Mesendoderm (in vitro differentiated cells): Measurements from ENCODE around the gene PHF21A.
"Not testable (repeated sequence)": the region's sequence is repeated elsewhere in the genome, so short reads cannot be mapped to it uniquely, and the experiment has no call there.

Experiments used
- DNase-seq: peaks from one replicate; pipeline ENCODE4 v3.0.0; 2013
- H2AK5ac ChIP-seq: 2 replicates; pipeline ENCODE4 v1.6.1; 2013; ENCODE audit warnings: low read length, inconsistent platforms
- H2BK120ac ChIP-seq: 2 replicates; pipeline ENCODE4 v1.6.1; 2013; ENCODE audit warnings: low read depth, mild to moderate bottlenecking, low read length, moderate library complexity, mixed read lengths
- H2BK15ac ChIP-seq: replicated peaks from 2 replicates; pipeline ENCODE4 v1.6.1; 2013; ENCODE audit warnings: low read depth, mild to moderate bottlenecking, moderate library complexity
- H2BK5ac ChIP-seq: 2 replicates; pipeline ENCODE4 v1.6.1; 2013; ENCODE audit warnings: low read length, inconsistent platforms
- H3K18ac ChIP-seq: 2 replicates; pipeline ENCODE4 v1.6.1; 2013; ENCODE audit warnings: mild to moderate bottlenecking, low read length, mixed read lengths
- H3K23ac ChIP-seq: one replicate; pipeline ENCODE4 v1.6.1; 2013; ENCODE audit warnings: low read length
- H3K27ac ChIP-seq: 2 replicates; pipeline ENCODE4 v1.5.1; 2013; ENCODE audit warnings: low read depth, mild to moderate bottlenecking, inconsistent platforms, low read length, moderate library complexity
- H3K27me3 ChIP-seq: 2 replicates; pipeline ENCODE4 v1.6.1; 2013; ENCODE audit warnings: low read length, control low read depth, mild to moderate bottlenecking, inconsistent platforms; ENCODE audit not compliant: insufficient read depth, poor library complexity
- H3K36me3 ChIP-seq: 2 replicates; pipeline ENCODE4 v1.6.1; 2013; ENCODE audit warnings: low read length, inconsistent platforms; ENCODE audit not compliant: control insufficient read depth, insufficient read depth
- H3K4ac ChIP-seq: one replicate; pipeline ENCODE4 v1.6.1; 2013; ENCODE audit warnings: low read depth, mild to moderate bottlenecking, low read length, moderate library complexity
- H3K4me1 ChIP-seq: 2 replicates; pipeline ENCODE4 v1.6.1; 2013; ENCODE audit warnings: low read depth, low read length, inconsistent platforms; ENCODE audit not compliant: control insufficient read depth
- H3K4me2 ChIP-seq: 2 replicates; pipeline ENCODE4 v1.6.1; 2013; ENCODE audit warnings: low read length
- H3K4me3 ChIP-seq: 2 replicates; pipeline ENCODE4 v1.5.1; 2013; ENCODE audit warnings: mild to moderate bottlenecking, low read length
- H3K56ac ChIP-seq: one replicate; pipeline ENCODE4 v1.6.1; 2013; ENCODE audit warnings: low read length
- H3K79me1 ChIP-seq: 2 replicates; pipeline ENCODE4 v1.6.1; 2013; ENCODE audit warnings: low read length, inconsistent platforms
- H3K79me2 ChIP-seq: 2 replicates; pipeline ENCODE4 v1.6.1; 2013; ENCODE audit warnings: mild to moderate bottlenecking, low read length; ENCODE audit not compliant: control insufficient read depth, insufficient read depth
- H3K9ac ChIP-seq: 2 replicates; pipeline ENCODE4 v1.6.1; 2013; ENCODE audit warnings: low read length, inconsistent platforms
- H4K5ac ChIP-seq: one replicate; pipeline ENCODE4 v1.6.1; 2013; ENCODE audit warnings: low read length
- H4K8ac ChIP-seq: one replicate; pipeline ENCODE4 v1.6.1; 2013; ENCODE audit warnings: low read depth, mild to moderate bottlenecking, control low read depth, low read length, moderate library complexity
- WGBS: extraction: QIAGEN DNeasy Blood & Tissue Kit; methylation state at CpG from one replicate; pipeline ENCODE4 v1.1.7; 2013; ENCODE audit warnings: low lambda C conversion rate, missing lambda C conversion rate; ENCODE audit not compliant: insufficient coverage; ENCODE audit errors: extremely low coverage; 5-methylcytosine and 5-hydroxymethylcytosine counted together

PHF21A gene

DNA sequence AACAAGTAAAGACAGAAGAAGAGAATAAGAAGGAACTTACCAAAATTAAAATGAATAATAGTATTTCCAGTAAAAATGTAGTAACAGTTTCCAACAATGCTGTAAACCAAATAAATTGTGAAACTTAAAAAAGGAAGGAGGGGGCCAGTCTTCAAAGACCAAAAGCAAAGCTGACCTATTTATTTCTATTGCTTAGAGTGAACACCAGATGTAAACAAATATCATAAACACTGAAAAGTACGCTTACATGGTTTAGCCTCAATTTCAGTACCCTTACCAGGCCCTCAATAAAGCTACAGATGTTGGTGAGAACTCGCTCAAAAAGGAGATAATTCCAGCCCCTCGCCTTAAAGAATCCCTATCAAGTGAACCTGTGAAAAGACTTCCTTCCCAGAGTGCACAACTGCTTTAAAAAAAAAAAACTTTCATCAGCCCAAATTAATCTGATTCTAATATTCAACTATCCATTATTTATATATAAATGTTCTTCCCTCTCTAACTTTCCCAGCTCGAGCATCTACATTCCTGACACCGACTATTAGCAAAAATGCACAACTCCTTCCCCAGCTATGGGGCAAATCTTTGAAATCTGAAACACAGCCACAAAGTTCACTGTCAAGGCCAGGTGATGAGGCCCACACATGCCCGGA lies 2.4 kb downstream of the PHF21A start:
- H3K27me3 ChIP-seq: no peaks in the 10 kb centered on the region
- peaks cover 5% of the 10 kb centered on the region for H3K79me1 ChIP-seq
- H2BK120ac ChIP-seq: no peak overlapping the region
- DNase-seq: no peak
- H4K5ac ChIP-seq: no peak overlapping the region
- peak overlapping the region; percentile 68 for H3K56ac ChIP-seq
- H3K27ac ChIP-seq: no peak overlapping the region
- H3K9ac ChIP-seq: no peak overlapping the region
- no peaks in the 10 kb centered on the region for H3K4me1 ChIP-seq
- WGBS: no CpG with 5 or more reads among the region's 6 CpGs
- no peak overlapping the region for H3K4ac ChIP-seq
- no peak overlapping the region for H2BK5ac ChIP-seq
- no peaks in the 10 kb centered on the region for H3K36me3 ChIP-seq
- H3K79me2 ChIP-seq: no peaks in the 10 kb centered on the region
- no peak overlapping the region for H4K8ac ChIP-seq
- H3K18ac ChIP-seq: no peak overlapping the region
- H3K23ac ChIP-seq: no peak overlapping the region
- H2AK5ac ChIP-seq: no peak overlapping the region
- H3K4me3 ChIP-seq: no peak overlapping the region
- no peak overlapping the region for H2BK15ac ChIP-seq
- peak overlapping the region; percentile 66 for H3K4me2 ChIP-seq

DNA sequence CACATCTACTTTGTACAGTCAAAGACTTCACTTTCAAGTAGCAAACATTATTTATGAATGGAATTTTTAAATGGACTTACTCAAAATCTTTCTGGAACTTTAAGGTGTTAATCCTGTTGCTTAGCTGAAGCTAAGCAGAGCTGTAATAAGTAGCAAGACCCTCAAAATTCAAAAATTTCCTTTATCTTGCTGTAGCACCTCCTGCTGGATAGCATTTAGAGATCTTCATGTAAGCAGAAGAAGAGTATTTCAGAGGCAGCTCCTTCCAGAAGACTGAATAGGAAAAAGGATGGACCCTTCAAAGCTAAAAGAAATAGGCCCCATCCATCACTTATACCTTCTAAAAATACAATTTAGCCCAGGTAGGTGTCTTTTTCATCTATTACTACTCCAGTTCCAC lies 3.4 kb downstream of the PHF21A start:
- no peak overlapping the region for H3K4me3 ChIP-seq
- H3K27ac ChIP-seq: no peak overlapping the region
- H3K4me1 ChIP-seq: no peaks in the 10 kb centered on the region
- H3K27me3 ChIP-seq: no peaks in the 10 kb centered on the region
- no peak overlapping the region for H2BK15ac ChIP-seq
- no peak overlapping the region for H3K4me2 ChIP-seq
- H2AK5ac ChIP-seq: no peak overlapping the region
- H3K56ac ChIP-seq: no peak overlapping the region
- no peaks in the 10 kb centered on the region for H3K79me2 ChIP-seq
- H3K79me1 ChIP-seq: peaks cover 5% of the 10 kb centered on the region
- no peak overlapping the region for H3K9ac ChIP-seq
- H2BK5ac ChIP-seq: no peak overlapping the region
- no peak overlapping the region for H3K4ac ChIP-seq
- H3K36me3 ChIP-seq: no peaks in the 10 kb centered on the region
- no peak overlapping the region for H4K8ac ChIP-seq
- H3K18ac ChIP-seq: no peak overlapping the region
- H3K23ac ChIP-seq: no peak overlapping the region
- DNase-seq: peak; percentile 33
- no peak overlapping the region for H2BK120ac ChIP-seq
- H4K5ac ChIP-seq: no peak overlapping the region

DNA sequence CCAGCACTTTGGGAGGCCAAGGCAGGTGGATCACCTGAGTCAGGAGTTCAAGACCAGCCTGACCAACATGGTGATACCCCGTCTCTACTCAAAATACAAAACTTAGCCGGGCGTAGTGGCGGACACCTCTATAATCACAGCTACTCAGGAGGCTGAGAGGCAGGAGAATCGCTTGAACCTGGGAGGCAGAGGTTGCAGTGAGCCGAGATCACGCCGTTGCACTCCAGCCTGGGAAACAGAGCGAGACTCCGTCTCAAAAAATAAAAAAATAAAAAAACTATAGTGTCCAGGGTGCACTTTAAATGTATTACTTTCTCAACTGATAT lies 4.6 kb downstream of the PHF21A start:
- not testable (repeated sequence) for H3K9ac ChIP-seq, H2BK120ac ChIP-seq, H3K18ac ChIP-seq, H3K79me1 ChIP-seq, H3K4ac ChIP-seq, H2BK15ac ChIP-seq, H3K36me3 ChIP-seq, H4K8ac ChIP-seq, H3K56ac ChIP-seq, H3K4me1 ChIP-seq, H2BK5ac ChIP-seq, DNase-seq, H4K5ac ChIP-seq, H3K27me3 ChIP-seq, H3K4me3 ChIP-seq, H3K79me2 ChIP-seq, H3K27ac ChIP-seq, H3K4me2 ChIP-seq, H2AK5ac ChIP-seq, H3K23ac ChIP-seq
- no CpG with 5 or more reads among the region's 10 CpGs for WGBS

DNA sequence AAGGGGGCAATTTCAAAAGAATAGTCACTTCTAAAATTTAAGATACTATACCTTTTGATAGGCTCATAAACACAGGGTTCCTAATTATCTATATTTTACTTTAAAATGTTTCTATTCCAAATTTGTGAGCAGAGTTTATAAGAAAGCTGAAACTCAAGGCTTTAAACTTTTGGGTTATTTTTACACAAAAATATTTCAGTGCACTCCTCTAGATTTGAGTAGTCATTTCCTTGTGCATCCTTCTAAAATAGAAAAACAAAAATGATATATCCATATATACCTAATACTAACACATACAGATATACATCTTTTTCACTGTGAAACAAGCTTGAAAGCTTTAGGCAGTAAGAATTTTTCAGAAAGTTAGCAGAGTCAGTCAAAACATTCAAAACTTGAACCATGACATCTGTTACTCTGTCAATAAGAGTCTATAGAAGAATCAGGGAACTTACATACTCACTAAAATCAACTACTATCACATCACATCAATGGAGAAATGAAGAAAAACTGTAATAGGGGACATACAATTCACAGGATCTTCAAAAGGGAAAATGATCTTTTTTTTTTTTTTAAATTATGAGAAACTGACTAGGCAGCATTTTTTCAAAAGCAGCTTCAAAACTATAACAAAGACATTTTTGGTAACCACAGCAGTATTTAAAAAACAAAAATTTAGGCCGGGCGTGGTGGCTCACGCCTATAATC lies 5.1 kb downstream of the PHF21A start:
- Histone ChIP-seq H3K23ac (no peak overlapping the region), H3K4me3 (no peak overlapping the region), H4K8ac (no peak overlapping the region), H3K4me2 (no peak overlapping the region), H3K4ac (no peak overlapping the region), H3K9ac (no peak overlapping the region), H2BK5ac (no peak overlapping the region), H2BK120ac (no peak overlapping the region), H3K36me3 (no peaks in the 10 kb centered on the region), H2AK5ac (no peak overlapping the region), H3K27me3 (no peaks in the 10 kb centered on the region), H4K5ac (no peak overlapping the region), H3K79me2 (no peaks in the 10 kb centered on the region), H3K79me1 (peaks cover 5% of the 10 kb centered on the region), H2BK15ac (no peak overlapping the region), H3K56ac (no peak overlapping the region), H3K4me1 (no peaks in the 10 kb centered on the region), H3K27ac (no peak overlapping the region), H3K18ac (no peak overlapping the region)
- WGBS: no CpG with 5 or more reads among the region's 3 CpGs
- DNase-seq: no peak

DNA sequence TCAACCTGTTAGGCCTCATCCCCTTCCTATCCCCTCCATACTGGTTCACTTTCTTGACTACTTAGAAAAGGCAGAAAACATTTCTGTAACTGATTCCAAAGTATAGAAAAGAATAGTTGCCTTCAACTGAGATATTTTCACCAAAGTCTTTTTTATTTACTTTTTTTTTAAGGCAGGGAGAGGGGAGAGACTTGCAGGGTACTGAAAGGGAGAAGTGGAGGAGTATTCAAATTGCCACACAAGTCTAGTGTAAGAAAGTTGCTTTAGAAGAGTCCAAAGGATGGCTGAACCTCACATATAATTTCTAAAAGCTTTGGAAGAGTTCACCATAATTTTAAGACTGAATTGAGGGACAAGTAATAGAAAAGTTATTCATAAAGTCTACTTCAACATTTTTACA lies 6.3 kb downstream of the PHF21A start:
- Histone ChIP-seq H3K56ac (no peak overlapping the region), H3K4me3 (no peak overlapping the region), H3K9ac (no peak overlapping the region), H2BK5ac (no peak overlapping the region), H3K23ac (no peak overlapping the region), H4K8ac (no peak overlapping the region), H2BK15ac (no peak overlapping the region), H3K4me1 (no peaks in the 10 kb centered on the region), H3K36me3 (no peaks in the 10 kb centered on the region), H3K79me1 (peaks cover 5% of the 10 kb centered on the region), H3K4me2 (no peak overlapping the region), H3K27ac (no peak overlapping the region), H3K18ac (no peak overlapping the region), H3K27me3 (no peaks in the 10 kb centered on the region), H3K79me2 (no peaks in the 10 kb centered on the region), H2AK5ac (no peak overlapping the region), H3K4ac (no peak overlapping the region), H2BK120ac (no peak overlapping the region), H4K5ac (no peak overlapping the region)
- no peak for DNase-seq

DNA sequence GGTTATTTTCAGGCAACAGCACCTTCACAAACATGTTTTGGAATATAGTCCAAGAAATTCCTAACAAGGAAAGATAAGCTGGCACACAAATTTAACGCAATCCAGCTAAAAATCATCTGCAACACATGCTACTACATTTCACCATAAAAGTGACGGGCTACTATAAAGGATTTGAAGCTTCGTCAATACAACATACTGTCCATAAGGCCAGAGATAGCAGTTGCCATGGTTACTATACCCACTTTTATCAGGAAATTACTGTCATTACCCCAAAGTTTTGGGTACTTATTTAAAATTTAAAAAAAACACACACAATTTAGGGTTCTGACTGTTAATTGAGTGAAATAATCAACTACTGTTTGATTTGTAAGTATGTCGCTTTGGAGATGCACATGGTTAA lies 6.9 kb downstream of the PHF21A start:
- Histone ChIP-seq H3K79me1 (peaks cover 5% of the 10 kb centered on the region), H3K27ac (no peak overlapping the region), H2AK5ac (no peak overlapping the region), H3K4me3 (no peak overlapping the region), H3K36me3 (no peaks in the 10 kb centered on the region), H3K4me2 (no peak overlapping the region), H2BK5ac (no peak overlapping the region), H3K4ac (no peak overlapping the region), H3K56ac (no peak overlapping the region), H3K27me3 (no peaks in the 10 kb centered on the region), H3K79me2 (no peaks in the 10 kb centered on the region), H3K18ac (no peak overlapping the region), H3K9ac (no peak overlapping the region), H2BK120ac (no peak overlapping the region), H2BK15ac (no peak overlapping the region), H4K8ac (no peak overlapping the region), H4K5ac (no peak overlapping the region), H3K23ac (no peak overlapping the region), H3K4me1 (no peaks in the 10 kb centered on the region)
- no peak for DNase-seq
- no CpG with 5 or more reads among the region's 4 CpGs for WGBS
